ENCODE measurements around the gene LENG8.

The LENG8 gene

GRCh38 chr19:54448774-54449700 is at the start of gene LENG8:
Gene LENG8 (plus strand): TSS chr19:54449199. CDS start chr19:54451345, 2,146 bp downstream.
- Histone ChIP-seq H3K9me3 (ENCODE audit: low read length) (no peaks in the 10 kb centered on the region), H3K27me3 (ENCODE audit: insufficient read depth, low read length) (no peaks in the 10 kb centered on the region), H3K79me2 (ENCODE audit: insufficient read depth, low read length) (peaks cover 44% of the 10 kb centered on the region), H3K27ac (ENCODE audit: low read depth, low read length, poor library complexity, severe bottlenecking) (peak within 1 kb of the TSS; percentile 59), H3K4me2 (ENCODE audit: low read length) (peak within 1 kb of the TSS; percentile 96), H3K36me3 (ENCODE audit: insufficient read depth, low read length) (peaks cover 56% of the 10 kb centered on the region), H3K9ac (ENCODE audit: low read length) (peak within 1 kb of the TSS; percentile 87), H2AFZ (ENCODE audit: low read length) (no peak within 1 kb of the TSS), H3K4me3 (ENCODE audit: low read depth, low read length, poor library complexity, severe bottlenecking) (peak within 1 kb of the TSS; percentile 79), H3K4me1 (ENCODE audit: insufficient read depth, low read length, severe bottlenecking) (peaks cover 31% of the 10 kb centered on the region), H3K9me2 (ENCODE audit: low read depth, low read length) (no peaks in the 10 kb centered on the region), H4K20me1 (ENCODE audit: insufficient read depth, low read length) (no peaks in the 10 kb centered on the region), H3F3A (ENCODE audit: insufficient read depth, low read length) (no peaks in the 10 kb centered on the region)
- TF ChIP-seq EZH2 (IDR thresholded peaks at IDR 0.05; ENCODE audit: borderline replicate concordance, low read length): no peak
- no peak for TF ChIP-seq CTCF (IDR thresholded peaks at IDR 0.05; ENCODE audit: low read length)

GRCh38 chr19:54400913-54401312 is 48.1 kb upstream of the LENG8 start:
- Histone ChIP-seq H4K20me1 (ENCODE audit: insufficient read depth, low read length) (no peaks in the 10 kb centered on the region), H3K27me3 (ENCODE audit: insufficient read depth, low read length) (0 out of 2 replicates have a peak, but pooled peaks cover 3% of the 10 kb centered on the region)

GRCh38 chr19:54403054-54403453 is 45.9 kb upstream of the LENG8 start:
- no peaks in the 10 kb centered on the region for H3K79me2 ChIP-seq (ENCODE audit: insufficient read depth, low read length)
- no peak overlapping the region for H3K27ac ChIP-seq (ENCODE audit: low read depth, low read length, poor library complexity, severe bottlenecking)
- no peak overlapping the region for H2AFZ ChIP-seq (ENCODE audit: low read length)
- H3K9me2 ChIP-seq (ENCODE audit: low read depth, low read length): no peaks in the 10 kb centered on the region
- no peak overlapping the region for H3K4me2 ChIP-seq (ENCODE audit: low read length)
- H3K9ac ChIP-seq (ENCODE audit: low read length): no peak overlapping the region
- H3F3A ChIP-seq (ENCODE audit: insufficient read depth, low read length): 0 out of 2 replicates have a peak, but pooled peaks cover under 1% of the 10 kb centered on the region
- TF ChIP-seq EZH2 (IDR thresholded peaks at IDR 0.05; ENCODE audit: borderline replicate concordance, low read length) (no peak), CTCF (IDR thresholded peaks at IDR 0.05; ENCODE audit: low read length) (no peak)
- H3K27me3 ChIP-seq (ENCODE audit: insufficient read depth, low read length): 0 out of 2 replicates have a peak, but pooled peaks cover 3% of the 10 kb centered on the region
- no peak overlapping the region for H3K4me3 ChIP-seq (ENCODE audit: low read depth, low read length, poor library complexity, severe bottlenecking)
- no peaks in the 10 kb centered on the region for H3K36me3 ChIP-seq (ENCODE audit: insufficient read depth, low read length)
- H3K4me1 ChIP-seq (ENCODE audit: insufficient read depth, low read length, severe bottlenecking): no peaks in the 10 kb centered on the region
- no peaks in the 10 kb centered on the region for H3K9me3 ChIP-seq (ENCODE audit: low read length)
- H4K20me1 ChIP-seq (ENCODE audit: insufficient read depth, low read length): no peaks in the 10 kb centered on the region

More at GRCh38 chr19:54400913-54401312, 48.1 kb upstream of the LENG8 start:
- no peaks in the 10 kb centered on the region for H3K4me1 ChIP-seq (ENCODE audit: insufficient read depth, low read length, severe bottlenecking)
- H3K4me2 ChIP-seq (ENCODE audit: low read length): no peak overlapping the region
- no peaks in the 10 kb centered on the region for H3K36me3 ChIP-seq (ENCODE audit: insufficient read depth, low read length)
- H3K79me2 ChIP-seq (ENCODE audit: insufficient read depth, low read length): no peaks in the 10 kb centered on the region
- H3K9me2 ChIP-seq (ENCODE audit: low read depth, low read length): no peaks in the 10 kb centered on the region
- TF ChIP-seq EZH2 (IDR thresholded peaks at IDR 0.05; ENCODE audit: borderline replicate concordance, low read length) (no peak), CTCF (IDR thresholded peaks at IDR 0.05; ENCODE audit: low read length) (no peak)
- H3K9ac ChIP-seq (ENCODE audit: low read length): no peak overlapping the region
- H3K9me3 ChIP-seq (ENCODE audit: low read length): no peaks in the 10 kb centered on the region
- H3F3A ChIP-seq (ENCODE audit: insufficient read depth, low read length): no peaks in the 10 kb centered on the region
- no peak overlapping the region for H2AFZ ChIP-seq (ENCODE audit: low read length)
- no peak overlapping the region for H3K4me3 ChIP-seq (ENCODE audit: low read depth, low read length, poor library complexity, severe bottlenecking)
- H3K27ac ChIP-seq (ENCODE audit: low read depth, low read length, poor library complexity, severe bottlenecking): no peak overlapping the region
